ENCODE results near the gene NTN1. TPM values are rescaled to one million over a fixed set of nuclear protein-coding genes. Genes with fewer than 3 reads are reported as not detected.

The NTN1 gene
- total RNA-seq, 1 donor from 2014 or later: 1.1 TPM

GRCh38 chr17:9080983-9081382, 59.7 kb downstream of the NTN1 start:
- peaks cover 2% of the 10 kb centered on the region for H3K4me1 Mint-ChIP-seq
- no peak for ATAC-seq (ENCODE audit: low read depth)
- peaks cover 2% of the 10 kb centered on the region for H3K9me3 Mint-ChIP-seq
- TF ChIP-seq CTCF (IDR thresholded peaks at IDR 0.05): no peak
- H3K27me3 Mint-ChIP-seq: no peaks in the 10 kb centered on the region
- H3K4me3 Mint-ChIP-seq: no peak overlapping the region
- intact Hi-C loops (cut with micrococcal nuclease): no loop called here
- no peaks in the 10 kb centered on the region for H3K36me3 Mint-ChIP-seq (ENCODE audit: low read depth)
- ChIA-PET CTCF (no interaction called here), POLR2A (no interaction called here)
- no peak overlapping the region for H3K27ac Mint-ChIP-seq
- DNase-seq: no peak

- CTCF ChIA-PET: no interaction called here
- TF ChIP-seq CTCF (IDR thresholded peaks at IDR 0.05): no peak
- intact Hi-C loops (cut with micrococcal nuclease): no loop called here
Observed at GRCh38 chr17:9086577-9086976, 65.3 kb downstream of the NTN1 start.

GRCh38 chr17:9087921-9088320, 66.6 kb downstream of the NTN1 start:
- CTCF ChIA-PET: no interaction called here
- no peaks in the 10 kb centered on the region for H3K4me1 Mint-ChIP-seq
- no peaks in the 10 kb centered on the region for H3K9me3 Mint-ChIP-seq
- ATAC-seq (ENCODE audit: low read depth) (no peak), DNase-seq (no peak)
- no peak overlapping the region for H3K27ac Mint-ChIP-seq
- H3K27me3 Mint-ChIP-seq: peaks cover 7% of the 10 kb centered on the region
- intact Hi-C loops (cut with micrococcal nuclease): no loop called here
- H3K36me3 Mint-ChIP-seq (ENCODE audit: low read depth): no peaks in the 10 kb centered on the region
- POLR2A ChIA-PET: no interaction called here
- TF ChIP-seq CTCF (IDR thresholded peaks at IDR 0.05): no peak
- H3K4me3 Mint-ChIP-seq: no peak overlapping the region

More at GRCh38 chr17:9086577-9086976, 65.3 kb downstream of the NTN1 start:
- Mint-ChIP-seq H3K9me3 (no peaks in the 10 kb centered on the region), H3K4me3 (no peak overlapping the region), H3K36me3 (ENCODE audit: low read depth) (no peaks in the 10 kb centered on the region), H3K27ac (no peak overlapping the region), H3K4me1 (no peaks in the 10 kb centered on the region), H3K27me3 (peaks cover 7% of the 10 kb centered on the region)
- POLR2A ChIA-PET: no interaction called here
- no peak for ATAC-seq (ENCODE audit: low read depth)
- no peak for DNase-seq

GRCh38 chr17:9090641-9091096, 69.4 kb downstream of the NTN1 start:
- H3K36me3 Mint-ChIP-seq (ENCODE audit: low read depth): no peaks in the 10 kb centered on the region
- DNase-seq: no peak
- ATAC-seq (ENCODE audit: low read depth): no peak
- intact Hi-C loops (cut with micrococcal nuclease): no loop called here
- H3K4me3 Mint-ChIP-seq: no peak overlapping the region
- no peak for TF ChIP-seq CTCF (IDR thresholded peaks at IDR 0.05)
- H3K27me3 Mint-ChIP-seq: peaks cover 7% of the 10 kb centered on the region
- no peaks in the 10 kb centered on the region for H3K9me3 Mint-ChIP-seq
- H3K4me1 Mint-ChIP-seq: no peaks in the 10 kb centered on the region
- POLR2A ChIA-PET: no interaction called here
- CTCF ChIA-PET: no interaction called here
- H3K27ac Mint-ChIP-seq: no peak overlapping the region

DNA sequence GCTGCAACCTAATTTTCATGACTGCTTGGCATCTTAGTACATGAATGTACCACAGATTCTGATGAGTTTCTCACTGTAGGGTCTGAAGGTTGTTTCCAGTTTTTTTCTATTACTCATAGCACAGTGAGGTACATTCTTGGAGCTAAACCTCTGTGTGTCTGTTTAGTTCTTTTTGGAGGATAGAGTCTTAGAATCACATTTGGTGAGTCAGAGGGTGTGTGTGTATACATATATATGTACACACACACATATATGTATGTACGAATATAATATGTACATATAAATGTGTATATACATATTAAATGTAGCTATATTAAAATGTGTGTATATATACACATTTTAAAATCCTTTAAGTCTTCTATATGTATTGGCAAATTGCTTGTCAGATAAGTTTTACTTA, 72.9 kb downstream of the NTN1 start:
- Mint-ChIP-seq H3K4me3 (no peak overlapping the region), H3K27ac (no peak overlapping the region), H3K27me3 (peaks cover 15% of the 10 kb centered on the region), H3K4me1 (no peaks in the 10 kb centered on the region), H3K36me3 (ENCODE audit: low read depth) (no peaks in the 10 kb centered on the region), H3K9me3 (no peaks in the 10 kb centered on the region)
- no peak for ATAC-seq (ENCODE audit: low read depth)
- no peak for TF ChIP-seq CTCF (IDR thresholded peaks at IDR 0.05)
- ChIA-PET POLR2A (no interaction called here), CTCF (no interaction called here)
- DNase-seq: no peak
- intact Hi-C loops (cut with micrococcal nuclease): no loop called here
